NOMO-1 treated with DMSO at 0.1 percent for 48 hours (cell line): ENCODE measurements around the gene MXD4.
"Not testable (repeated sequence)": the region's sequence is repeated elsewhere in the genome, so short reads cannot be mapped to it uniquely, and the experiment has no call there.

Experiments used
- DNase-seq: peaks from one replicate; lab custom pipeline; 2025; ENCODE audit not compliant: unreplicated experiment; lab: John Stamatoyannopoulos, UW

MXD4 gene

GRCh38 chr4:2275546-2276251, 13.8 kb upstream of the MXD4 start:
- no peak for DNase-seq

- not testable (repeated sequence) for DNase-seq
Observed at GRCh38 chr4:2275044-2275397, 13.1 kb upstream of the MXD4 start.

GRCh38 chr4:2274320-2275043, 12.6 kb upstream of the MXD4 start:
- no peak for DNase-seq

GRCh38 chr4:2273657-2274319, 11.9 kb upstream of the MXD4 start:
- no peak for DNase-seq

GRCh38 chr4:2273221-2273620, 11.3 kb upstream of the MXD4 start:
- no peak for DNase-seq

GRCh38 chr4:2272828-2273120, 10.9 kb upstream of the MXD4 start:
- DNase-seq: no peak

GRCh38 chr4:2272026-2272827, 10.3 kb upstream of the MXD4 start:
- no peak for DNase-seq

GRCh38 chr4:2271279-2272025, 9.5 kb upstream of the MXD4 start:
- DNase-seq: no peak

GRCh38 chr4:2270341-2271165, 8.6 kb upstream of the MXD4 start:
- DNase-seq: no peak

GRCh38 chr4:2269618-2270163, 7.8 kb upstream of the MXD4 start:
- no peak for DNase-seq

GRCh38 chr4:2269206-2269531, 7.3 kb upstream of the MXD4 start:
- no peak for DNase-seq

- DNase-seq: no peak
Observed at GRCh38 chr4:2268357-2269205, 6.7 kb upstream of the MXD4 start.

GRCh38 chr4:2267841-2268240, 5.9 kb upstream of the MXD4 start:
- DNase-seq: no peak

- DNase-seq: no peak
Observed at GRCh38 chr4:2267320-2267811, 5.5 kb upstream of the MXD4 start.

GRCh38 chr4:2266821-2267220, 4.9 kb upstream of the MXD4 start:
- DNase-seq: no peak

GRCh38 chr4:2266181-2266580, 4.3 kb upstream of the MXD4 start:
- no peak for DNase-seq

GRCh38 chr4:2265113-2266110, 3.5 kb upstream of the MXD4 start:
- DNase-seq: no peak
